PFSK-1 (cell line): Measurements from ENCODE around the gene CFLAR.

Experiments used
- FOXP2 ChIP-seq: optimal IDR thresholded peaks from 2 replicates; pipeline ENCODE3; 2011; ENCODE audit warnings: borderline replicate concordance, control low read depth, inconsistent platforms; ENCODE audit not compliant: insufficient read depth; ENCODE audit errors: extremely low read length, extremely low read depth
- POLR2AphosphoS5 ChIP-seq: IDR thresholded peaks from 2 replicates; pipeline ENCODE4 v1.6.1; 2012; ENCODE audit warnings: low read depth, mild to moderate bottlenecking, control low read depth, low read length, moderate library complexity
- SIN3A ChIP-seq: IDR thresholded peaks from 2 replicates; pipeline ENCODE4 v1.6.1; 2012; ENCODE audit warnings: mild to moderate bottlenecking, low read length, moderate library complexity, borderline replicate concordance; ENCODE audit not compliant: insufficient read depth
- TAF1 ChIP-seq: IDR thresholded peaks from 2 replicates; pipeline ENCODE4 v1.6.1; 2012; ENCODE audit warnings: low read length, control low read depth, borderline replicate concordance; ENCODE audit not compliant: insufficient read depth
- TF ChIP-seq, protein P1 (sequence below), 2 experiments: IDR thresholded peaks; 2 replicates each; pipeline versions ENCODE4 v1.6.1 to v1.8.0; 2011 to 2012; ENCODE audit warnings: low read depth in 2 of 2, low read length in 2 of 2, control low read depth in 1 of 2, inconsistent platforms in 1 of 2, mild to moderate bottlenecking in 1 of 2, moderate library complexity in 1 of 2; ENCODE audit not compliant: insufficient read depth in 1 of 2

The CFLAR gene

DNA sequence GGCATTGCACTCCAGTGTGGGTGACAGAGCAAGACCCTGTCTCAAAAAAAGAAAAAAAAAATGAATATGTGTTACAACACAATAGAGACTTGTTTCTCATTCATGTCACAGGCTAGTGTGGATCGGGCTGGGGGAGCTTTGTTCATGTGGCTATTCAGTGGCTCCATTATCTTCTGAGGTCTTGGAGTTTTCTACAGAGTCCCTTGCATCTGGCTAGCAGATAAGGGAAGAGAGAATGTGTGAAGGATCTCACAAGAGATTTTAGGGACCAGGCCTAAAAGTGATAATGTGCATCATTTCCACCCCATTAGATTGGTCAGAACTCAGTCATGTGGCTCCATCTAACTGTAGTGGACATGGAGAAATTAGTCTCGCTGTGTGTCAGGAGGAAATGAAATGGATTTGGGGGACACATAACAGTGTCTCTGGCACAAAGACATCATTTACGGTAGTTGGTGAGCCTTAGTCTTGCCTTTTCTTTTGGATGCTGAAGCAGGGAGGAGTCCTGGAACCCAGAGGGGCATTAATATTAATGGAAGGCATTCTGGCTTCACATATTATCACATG lies 34.6 kb downstream of the CFLAR start:
- TF ChIP-seq POLR2AphosphoS5 (no peak), TAF1 (no peak), SIN3A (no peak), FOXP2 (no peak)
- TF ChIP-seq, protein P1, sequence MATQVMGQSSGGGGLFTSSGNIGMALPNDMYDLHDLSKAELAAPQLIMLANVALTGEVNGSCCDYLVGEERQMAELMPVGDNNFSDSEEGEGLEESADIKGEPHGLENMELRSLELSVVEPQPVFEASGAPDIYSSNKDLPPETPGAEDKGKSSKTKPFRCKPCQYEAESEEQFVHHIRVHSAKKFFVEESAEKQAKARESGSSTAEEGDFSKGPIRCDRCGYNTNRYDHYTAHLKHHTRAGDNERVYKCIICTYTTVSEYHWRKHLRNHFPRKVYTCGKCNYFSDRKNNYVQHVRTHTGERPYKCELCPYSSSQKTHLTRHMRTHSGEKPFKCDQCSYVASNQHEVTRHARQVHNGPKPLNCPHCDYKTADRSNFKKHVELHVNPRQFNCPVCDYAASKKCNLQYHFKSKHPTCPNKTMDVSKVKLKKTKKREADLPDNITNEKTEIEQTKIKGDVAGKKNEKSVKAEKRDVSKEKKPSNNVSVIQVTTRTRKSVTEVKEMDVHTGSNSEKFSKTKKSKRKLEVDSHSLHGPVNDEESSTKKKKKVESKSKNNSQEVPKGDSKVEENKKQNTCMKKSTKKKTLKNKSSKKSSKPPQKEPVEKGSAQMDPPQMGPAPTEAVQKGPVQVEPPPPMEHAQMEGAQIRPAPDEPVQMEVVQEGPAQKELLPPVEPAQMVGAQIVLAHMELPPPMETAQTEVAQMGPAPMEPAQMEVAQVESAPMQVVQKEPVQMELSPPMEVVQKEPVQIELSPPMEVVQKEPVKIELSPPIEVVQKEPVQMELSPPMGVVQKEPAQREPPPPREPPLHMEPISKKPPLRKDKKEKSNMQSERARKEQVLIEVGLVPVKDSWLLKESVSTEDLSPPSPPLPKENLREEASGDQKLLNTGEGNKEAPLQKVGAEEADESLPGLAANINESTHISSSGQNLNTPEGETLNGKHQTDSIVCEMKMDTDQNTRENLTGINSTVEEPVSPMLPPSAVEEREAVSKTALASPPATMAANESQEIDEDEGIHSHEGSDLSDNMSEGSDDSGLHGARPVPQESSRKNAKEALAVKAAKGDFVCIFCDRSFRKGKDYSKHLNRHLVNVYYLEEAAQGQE (IDR thresholded peaks at IDR 0.05; ENCODE audit: insufficient read depth in 1 of 2, low read depth in 2 of 2, low read length in 2 of 2) = no peak

DNA sequence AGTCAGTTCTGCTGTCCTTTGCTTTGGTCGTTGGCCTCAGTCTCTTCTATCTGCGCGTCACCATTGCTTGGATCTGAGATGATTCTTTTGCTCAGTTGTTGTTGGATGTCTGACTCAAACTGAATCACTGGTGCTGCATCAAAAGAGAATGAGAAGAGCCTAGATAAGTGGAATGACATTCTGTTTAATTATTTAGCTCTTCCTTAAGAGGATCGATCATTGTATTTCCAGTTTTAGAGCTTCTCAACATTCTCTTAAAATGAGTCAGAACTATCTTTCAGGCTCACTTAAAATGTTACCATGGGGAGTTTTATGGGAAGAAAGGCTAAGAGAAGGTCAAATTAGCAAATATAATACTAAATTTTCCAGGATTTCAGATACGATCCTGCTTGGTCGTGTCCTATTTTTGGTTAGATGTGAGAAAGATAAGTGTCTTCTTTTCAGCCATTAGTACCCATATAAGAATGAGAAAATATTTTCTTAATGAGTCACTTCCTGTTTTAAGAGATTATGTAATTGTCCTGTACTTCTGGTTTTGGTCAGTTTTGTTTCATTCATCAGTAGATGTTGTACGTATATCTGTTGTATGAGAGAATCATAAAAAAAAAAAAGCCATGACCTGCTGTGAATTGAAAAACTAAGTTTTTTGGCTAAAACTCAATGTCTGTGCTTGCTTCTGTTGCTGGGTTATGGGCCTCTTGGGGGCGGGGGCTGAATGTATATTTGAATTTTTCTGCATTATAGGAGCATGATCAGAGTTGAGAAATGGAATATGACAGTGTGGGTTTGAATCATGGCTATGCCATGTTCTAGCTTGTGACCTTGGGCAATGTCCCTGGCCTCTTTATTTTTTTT lies 35.4 kb downstream of the CFLAR start:
- TF ChIP-seq, protein P1 (IDR thresholded peaks at IDR 0.05; ENCODE audit: insufficient read depth in 1 of 2, low read depth in 2 of 2, low read length in 2 of 2) = no peak
- no peak for TF ChIP-seq POLR2AphosphoS5
- no peak for TF ChIP-seq FOXP2
- no peak for TF ChIP-seq TAF1

DNA sequence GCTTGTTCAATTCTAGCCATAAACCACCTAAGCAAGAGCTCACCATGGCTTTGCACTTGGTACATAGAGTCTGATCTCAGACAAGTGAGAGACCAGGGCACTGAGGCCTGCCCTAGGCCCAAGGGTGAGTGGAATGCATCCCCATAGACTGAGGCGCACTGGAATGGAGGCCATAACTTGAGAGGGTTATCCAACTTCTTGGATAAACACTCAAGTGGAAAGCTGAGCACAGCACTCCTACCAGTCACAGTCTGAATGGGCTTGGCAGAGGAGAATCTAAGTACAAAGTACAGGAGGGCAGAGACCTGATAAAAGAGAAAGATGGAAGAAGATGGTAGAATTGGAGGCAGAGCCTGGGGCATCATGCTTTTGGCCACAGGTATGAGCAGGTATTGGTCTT lies 36.6 kb downstream of the CFLAR start:
- TF ChIP-seq POLR2AphosphoS5 = no peak
- TF ChIP-seq, protein P1 (IDR thresholded peaks at IDR 0.05; ENCODE audit: insufficient read depth in 1 of 2, low read depth in 2 of 2, low read length in 2 of 2) = no peak
- no peak for TF ChIP-seq SIN3A
- no peak for TF ChIP-seq FOXP2
- TF ChIP-seq TAF1 = no peak

DNA sequence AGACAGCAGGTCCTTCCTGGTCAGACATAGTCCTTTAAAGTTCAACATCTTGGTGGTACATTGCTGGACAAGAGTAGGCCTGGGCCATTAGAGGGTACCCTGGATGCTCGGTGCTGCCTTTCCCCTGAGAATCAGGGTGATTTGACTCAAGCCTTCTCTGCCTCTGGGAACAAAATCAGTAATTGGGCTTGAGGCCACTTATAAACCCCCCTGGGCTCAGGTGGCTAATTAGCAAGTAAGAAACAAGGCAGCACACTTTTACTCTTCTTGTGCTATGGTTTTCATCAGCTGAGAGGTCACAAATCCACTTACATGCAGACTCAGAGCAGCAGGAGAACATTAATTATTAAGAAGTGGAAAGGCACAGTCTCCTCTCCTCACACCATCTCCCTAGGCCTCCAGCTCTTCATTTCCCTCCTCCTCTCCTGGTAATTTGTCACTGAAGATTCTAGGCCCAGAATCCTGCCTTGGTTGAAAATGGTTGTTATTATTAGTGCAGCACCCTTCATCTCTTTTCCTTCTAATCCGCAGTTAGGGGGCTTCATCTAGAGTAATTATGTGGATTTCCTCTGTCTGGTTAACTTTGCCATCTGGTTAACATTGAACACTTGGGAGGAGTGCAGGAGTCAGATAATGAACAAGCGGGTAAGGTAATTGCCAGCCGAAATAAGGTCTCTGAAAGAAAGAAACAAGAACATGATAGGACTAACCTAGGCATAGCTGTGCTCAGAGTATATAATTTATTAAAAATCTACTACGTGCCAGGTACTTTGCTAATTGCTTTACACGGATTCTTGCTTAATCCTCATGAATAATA lies 37.2 kb downstream of the CFLAR start:
- TF ChIP-seq, protein P1 (IDR thresholded peaks at IDR 0.05; ENCODE audit: insufficient read depth in 1 of 2, low read depth in 2 of 2, low read length in 2 of 2) = no peak
- no peak for TF ChIP-seq SIN3A
- no peak for TF ChIP-seq POLR2AphosphoS5
- no peak for TF ChIP-seq FOXP2
- no peak for TF ChIP-seq TAF1
